WERI-Rb-1 (cell line): Measurements from ENCODE around the gene KCNH1.
"Not testable (repeated sequence)": the region's sequence is repeated elsewhere in the genome, so short reads cannot be mapped to it uniquely, and the experiment has no call there.

Experiments
- DNase-seq: peaks from one replicate; pipeline ENCODE4 v3.0.0-alpha.2; 2020
- H3K27ac ChIP-seq: fragments of 250-450 bp; sonication (Bioruptor Pico); 2 replicates; pipeline ENCODE4 v1.5.1; 2020; ENCODE audit warnings: mild to moderate bottlenecking, moderate library complexity
- H3K27me3 ChIP-seq: fragments of 250-450 bp; sonication (Bioruptor Pico); 2 replicates; pipeline ENCODE4 v1.5.1; 2021; ENCODE audit warnings: mild to moderate bottlenecking, low read depth, moderate library complexity; ENCODE audit not compliant: insufficient read depth, severe bottlenecking
- H3K36me3 ChIP-seq: fragments of 250-450 bp; sonication (Bioruptor Pico); 2 replicates; pipeline ENCODE4 v1.5.1; 2020; ENCODE audit warnings: mild to moderate bottlenecking, moderate library complexity
- H3K4me3 ChIP-seq: 2 replicates; pipeline ENCODE4 v1.5.1; 2011; ENCODE audit warnings: low read depth, mild to moderate bottlenecking, control low read depth, low read length
- H3K9me3 ChIP-seq: fragments of 250-450 bp; sonication (Bioruptor Pico); 2 replicates; pipeline ENCODE4 v1.5.1; 2021; ENCODE audit warnings: mild to moderate bottlenecking, moderate library complexity; ENCODE audit not compliant: severe bottlenecking
- TF ChIP-seq, protein P1 (sequence below): IDR thresholded peaks from 2 replicates; pipeline ENCODE4 v1.5.1; 2011; ENCODE audit warnings: low read depth, mild to moderate bottlenecking, control low read depth, inconsistent platforms, low read length

Gene KCNH1

DNA sequence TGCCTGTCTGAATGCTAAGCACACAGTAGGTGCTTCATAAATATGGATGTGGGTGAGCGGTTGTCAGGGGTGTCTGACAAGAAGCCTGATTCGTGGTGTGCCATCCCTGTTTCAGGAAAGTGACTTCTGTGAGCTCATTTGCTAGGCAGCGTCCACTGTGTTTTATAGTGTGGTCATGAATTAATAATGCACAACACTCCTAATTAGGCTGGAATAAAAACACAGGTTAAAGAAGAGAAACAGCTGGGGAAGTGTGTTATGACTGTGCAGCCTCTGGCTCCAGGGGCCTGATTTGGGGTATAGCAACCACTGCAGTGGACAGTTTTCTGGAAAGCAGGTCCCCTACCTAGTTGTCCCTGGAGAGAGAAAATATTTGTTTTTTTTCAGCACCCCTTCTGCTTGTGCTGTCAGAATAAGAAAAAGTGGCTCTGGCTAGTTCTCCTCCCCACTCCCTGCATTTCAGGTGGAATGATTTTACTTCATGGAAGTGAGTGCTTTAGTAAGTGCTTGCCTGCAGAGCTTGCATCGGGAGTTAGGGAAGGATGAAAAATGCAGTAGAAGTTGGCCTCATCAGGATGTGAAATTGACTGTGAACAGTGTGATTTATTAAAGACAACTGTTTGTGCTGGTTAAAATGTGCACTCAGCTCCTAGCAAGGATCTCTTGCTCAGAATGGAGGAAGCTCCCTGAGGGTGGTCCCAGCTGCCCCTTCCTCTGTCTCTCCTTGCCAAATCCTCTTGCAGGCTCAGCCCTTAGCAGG lies 471.5 kb downstream of the KCNH1 start:
- Histone ChIP-seq H3K4me3 (no peak overlapping the region), H3K9me3 (peaks cover 4% of the 10 kb centered on the region), H3K36me3 (no peaks in the 10 kb centered on the region), H3K27ac (no peak overlapping the region), H3K27me3 (no peaks in the 10 kb centered on the region)
- no peak for DNase-seq
- TF ChIP-seq, protein P1, sequence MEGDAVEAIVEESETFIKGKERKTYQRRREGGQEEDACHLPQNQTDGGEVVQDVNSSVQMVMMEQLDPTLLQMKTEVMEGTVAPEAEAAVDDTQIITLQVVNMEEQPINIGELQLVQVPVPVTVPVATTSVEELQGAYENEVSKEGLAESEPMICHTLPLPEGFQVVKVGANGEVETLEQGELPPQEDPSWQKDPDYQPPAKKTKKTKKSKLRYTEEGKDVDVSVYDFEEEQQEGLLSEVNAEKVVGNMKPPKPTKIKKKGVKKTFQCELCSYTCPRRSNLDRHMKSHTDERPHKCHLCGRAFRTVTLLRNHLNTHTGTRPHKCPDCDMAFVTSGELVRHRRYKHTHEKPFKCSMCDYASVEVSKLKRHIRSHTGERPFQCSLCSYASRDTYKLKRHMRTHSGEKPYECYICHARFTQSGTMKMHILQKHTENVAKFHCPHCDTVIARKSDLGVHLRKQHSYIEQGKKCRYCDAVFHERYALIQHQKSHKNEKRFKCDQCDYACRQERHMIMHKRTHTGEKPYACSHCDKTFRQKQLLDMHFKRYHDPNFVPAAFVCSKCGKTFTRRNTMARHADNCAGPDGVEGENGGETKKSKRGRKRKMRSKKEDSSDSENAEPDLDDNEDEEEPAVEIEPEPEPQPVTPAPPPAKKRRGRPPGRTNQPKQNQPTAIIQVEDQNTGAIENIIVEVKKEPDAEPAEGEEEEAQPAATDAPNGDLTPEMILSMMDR, result no peak

DNA sequence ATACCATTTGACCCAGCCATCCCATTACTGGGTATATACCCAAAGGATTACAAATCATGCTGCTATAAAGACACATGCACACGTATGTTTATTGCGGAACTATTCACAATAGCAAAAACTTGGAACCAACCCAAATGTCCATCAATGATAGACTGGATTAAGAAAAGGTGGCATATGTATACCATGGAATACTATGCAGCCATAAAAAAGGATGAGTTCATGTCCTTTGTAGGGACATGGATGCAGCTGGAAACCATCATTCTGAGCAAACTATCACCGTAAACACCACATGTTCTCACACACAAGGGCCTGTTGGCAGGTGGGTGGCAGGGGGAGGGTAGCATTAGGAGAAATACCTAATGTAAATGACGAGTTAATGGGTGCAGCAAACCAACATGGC lies 472.4 kb downstream of the KCNH1 start:
- H3K36me3 ChIP-seq, DNase-seq, H3K9me3 ChIP-seq, H3K27ac ChIP-seq, H3K27me3 ChIP-seq, H3K4me3 ChIP-seq: not testable (repeated sequence)

DNA sequence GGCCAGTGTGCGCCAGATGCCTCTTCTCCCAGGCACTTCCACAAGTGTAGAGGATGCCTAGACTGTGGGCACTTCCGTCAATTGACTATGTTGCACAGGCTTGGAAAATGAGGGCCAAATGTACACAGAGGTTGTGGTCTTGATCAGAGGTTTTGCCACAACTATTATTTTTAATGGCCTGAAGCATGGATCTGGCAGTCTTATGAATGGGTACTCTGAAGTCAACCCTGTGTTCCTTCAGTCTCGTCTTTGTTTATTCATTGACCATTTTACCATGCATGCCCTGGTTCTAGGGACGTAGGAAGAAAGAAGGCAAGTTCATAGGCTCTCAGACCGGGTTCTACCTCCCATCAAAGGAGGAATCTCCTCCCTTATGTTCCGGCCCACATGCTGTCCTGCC lies 476.1 kb downstream of the KCNH1 start:
- Histone ChIP-seq H3K4me3 (no peak overlapping the region), H3K36me3 (no peaks in the 10 kb centered on the region), H3K9me3 (peaks cover 4% of the 10 kb centered on the region), H3K27ac (no peak overlapping the region), H3K27me3 (no peaks in the 10 kb centered on the region)
- no peak for DNase-seq
- TF ChIP-seq, protein P1, result no peak

DNA sequence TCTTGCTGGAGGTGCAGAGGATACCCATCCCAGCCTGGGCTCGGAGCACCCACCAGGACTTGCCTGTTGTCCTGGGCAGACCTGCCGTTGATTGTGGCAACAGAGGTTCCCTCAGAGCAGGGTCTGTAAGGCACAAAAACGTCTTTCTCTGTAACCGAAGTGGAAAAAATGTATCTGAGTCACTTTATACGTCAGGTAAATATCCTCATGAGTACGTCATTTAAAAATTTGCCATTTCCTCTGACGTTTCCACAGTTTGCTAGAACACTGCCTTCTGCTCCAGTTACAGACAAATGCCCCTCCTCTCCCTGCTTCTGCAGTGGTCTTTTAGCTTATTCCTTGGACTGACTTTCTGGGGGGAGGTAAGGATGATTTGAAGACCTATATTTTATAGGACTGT lies 478.4 kb downstream of the KCNH1 start:
- TF ChIP-seq, protein P1, result no peak

DNA sequence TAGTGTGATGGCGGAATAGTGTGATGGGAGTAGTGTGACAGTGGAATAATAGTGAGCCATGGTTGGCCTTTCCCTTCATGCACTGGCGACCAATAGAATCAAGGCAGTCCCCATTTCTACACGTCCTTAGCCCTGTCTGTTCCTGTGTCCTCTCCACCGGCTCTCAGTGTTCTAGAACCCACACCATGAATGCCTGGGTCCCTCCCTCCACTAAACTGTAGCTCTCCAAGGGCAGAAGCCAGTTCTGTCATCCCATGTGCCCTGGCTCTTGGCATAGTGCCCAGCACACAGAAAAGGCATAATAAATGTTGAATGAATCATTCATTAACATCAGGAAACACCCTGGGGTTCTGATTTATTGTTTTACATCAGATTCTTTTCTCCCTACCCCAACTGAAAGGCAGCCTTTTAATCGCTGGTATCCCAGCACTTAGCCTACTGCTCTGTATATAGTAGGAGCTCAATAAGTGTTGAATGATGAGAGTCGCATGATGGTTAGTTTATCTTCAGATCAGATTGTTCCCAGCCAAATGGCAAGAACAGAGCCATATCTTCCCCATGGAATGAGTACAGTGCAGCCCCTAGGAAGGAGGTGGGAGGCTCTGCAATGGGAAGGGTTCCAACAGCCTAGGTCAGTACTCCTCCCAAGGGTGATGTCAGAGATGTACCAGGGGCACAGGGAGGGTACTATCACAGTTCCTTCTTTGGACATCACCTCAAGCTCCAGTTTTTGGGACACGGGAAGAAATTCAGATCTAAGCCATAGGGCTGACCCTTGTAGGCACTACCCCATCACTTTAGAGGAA lies 479.6 kb downstream of the KCNH1 start:
- Histone ChIP-seq H3K36me3 (no peaks in the 10 kb centered on the region), H3K27me3 (no peaks in the 10 kb centered on the region), H3K27ac (no peak overlapping the region), H3K4me3 (no peak overlapping the region), H3K9me3 (no peaks in the 10 kb centered on the region)
- DNase-seq, result no peak
- TF ChIP-seq, protein P1, result no peak

More for the DNA sequence above, 478.4 kb downstream of the KCNH1 start:
- H3K9me3 ChIP-seq, result no peaks in the 10 kb centered on the region
- H3K36me3 ChIP-seq, result no peaks in the 10 kb centered on the region
- H3K4me3 ChIP-seq, result no peak overlapping the region
- no peaks in the 10 kb centered on the region for H3K27me3 ChIP-seq
- H3K27ac ChIP-seq, result no peak overlapping the region
- DNase-seq, result no peak

DNA sequence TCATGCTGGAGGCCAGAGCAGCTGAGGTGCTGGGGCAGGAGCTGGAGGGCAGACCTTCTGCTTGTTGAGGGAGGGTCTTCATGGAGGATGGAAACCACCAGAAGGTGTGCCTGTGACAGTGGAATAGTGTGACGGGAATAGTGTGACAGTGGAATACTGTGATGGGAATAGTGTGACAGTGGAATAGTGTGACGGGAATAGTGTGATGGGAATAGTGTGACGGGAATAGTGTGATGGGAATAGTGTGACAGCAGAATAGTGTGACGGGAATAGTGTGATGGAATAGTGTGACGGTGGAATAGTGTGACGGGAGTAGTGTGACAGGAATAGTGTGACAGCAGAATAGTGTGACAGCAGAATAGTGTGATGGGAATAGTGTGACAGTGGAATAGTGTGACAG lies 480.2 kb downstream of the KCNH1 start:
- TF ChIP-seq, protein P1, result no peak
- H3K36me3 ChIP-seq, result no peaks in the 10 kb centered on the region
- no peaks in the 10 kb centered on the region for H3K9me3 ChIP-seq
- H3K27me3 ChIP-seq, result no peaks in the 10 kb centered on the region
- DNase-seq, result no peak
- H3K27ac ChIP-seq, result no peak overlapping the region
- H3K4me3 ChIP-seq, result no peak overlapping the region
